Liver (tissue), 3 donors: ENCODE results near the gene FRMD4B.

ENCODE experiments used
- CTCF ChIP-seq: fragments of 150-350 bp; IDR thresholded peaks from 2 replicates; pipeline ENCODE4 v1.5.1; 2017; ENCODE audit warnings: improper control_type of control experiment, low read depth, low read length; ENCODE audit not compliant: missing input control
- EGR1 ChIP-seq, 2 donors: IDR thresholded peaks; 2 replicates each; pipeline ENCODE4 v1.6.1; 2016 to 2018; ENCODE audit warnings: antibody characterized with exemption in 2 of 2, low read depth in 2 of 2
- GABPA ChIP-seq, 2 donors: IDR thresholded peaks in 1 of 2; conservative IDR thresholded peaks in 1 of 2; 2 replicates each; pipeline ENCODE4 v1.6.1; 2016; ENCODE audit warnings: antibody characterized with exemption in 2 of 2, mild to moderate bottlenecking in 1 of 2, moderate library complexity in 1 of 2
- HNF4A ChIP-seq, 2 donors: conservative IDR thresholded peaks; 2 replicates each; pipeline ENCODE4 v1.6.1; 2016; ENCODE audit warnings: antibody characterized with exemption in 2 of 2, mild to moderate bottlenecking in 2 of 2
- JUND ChIP-seq, 2 donors: IDR thresholded peaks; 2 replicates each; pipeline ENCODE4 v1.6.1; 2016; ENCODE audit warnings: antibody characterized with exemption in 2 of 2
- MAX ChIP-seq: IDR thresholded peaks from 2 replicates; pipeline ENCODE4 v1.6.1; 2016; ENCODE audit warnings: antibody characterized with exemption
- RAD21 ChIP-seq, 2 donors: IDR thresholded peaks; 2 replicates each; pipeline ENCODE4 v1.6.1; 2016; ENCODE audit warnings: antibody characterized with exemption in 2 of 2, mild to moderate bottlenecking in 2 of 2
- RXRA ChIP-seq, 2 donors: IDR thresholded peaks; 2 replicates each; pipeline ENCODE4 v1.6.1; 2017 to 2018; ENCODE audit warnings: antibody characterized with exemption in 2 of 2, mild to moderate bottlenecking in 1 of 2
- donor health status: healthy.
- donor health status: healthy.

GRCh38 chr3:69240651-69241568 is 145.0 kb downstream of the FRMD4B start:
- TF ChIP-seq CTCF (no peak), MAX (no peak), RAD21 (IDR thresholded peaks at IDR 0.05) (no peak), GABPA (IDR thresholded peaks at IDR 0.05 in 1 of 2, conservative IDR thresholded peaks at IDR 0.05 in 1 of 2) (no peak), EGR1 (IDR thresholded peaks at IDR 0.05; ENCODE audit: low read depth in 2 of 2) (no peak), RXRA (IDR thresholded peaks at IDR 0.05) (no peak), JUND (IDR thresholded peaks at IDR 0.05) (no peak), HNF4A (conservative IDR thresholded peaks at IDR 0.05) (no peak)
